Upper lobe of left lung (tissue), 6 donors: Measurements from ENCODE around the gene CDC7. TPM values are rescaled to one million over a fixed set of nuclear protein-coding genes. Genes with fewer than 3 reads are reported as not detected.

Experiments used
- ATAC-seq, 2 donors: fragments of 200-7000 bp; cut with Tn5 transposase; one replicate each; pipeline ENCODE4 v1.9.1; 2022; ENCODE audit warnings: mild to moderate bottlenecking in 2 of 2, moderate library complexity in 2 of 2; ENCODE audit not compliant: low FRiP score in 2 of 2
- DNase-seq, 2 donors: peaks; one replicate each; pipeline ENCODE4 v3.0.0-alpha.2; 2019 to 2020
- H3K27ac ChIP-seq, 4 donors: fragments of 200-600 bp; sonication (generic); one replicate each; pipeline ENCODE4 v1.5.1; 2016 to 2019
- H3K27me3 ChIP-seq, 4 donors: fragments of 200-600 bp; sonication (generic); one replicate each; pipeline ENCODE4 v1.5.1; 2017 to 2019
- H3K36me3 ChIP-seq, 4 donors: fragments of 200-600 bp; sonication (generic); one replicate each; pipeline ENCODE4 v1.5.1; 2016 to 2019
- H3K4me1 ChIP-seq, 4 donors: fragments of 200-600 bp; sonication (generic); one replicate each; pipeline ENCODE4 v1.5.1; 2018 to 2019
- H3K4me3 ChIP-seq, 4 donors: fragments of 200-600 bp; sonication (generic); one replicate each; pipeline ENCODE4 v1.5.1; 2017 to 2019; ENCODE audit warnings: mild to moderate bottlenecking in 2 of 4, moderate library complexity in 1 of 4
- H3K9me3 ChIP-seq, 4 donors: fragments of 200-600 bp; sonication (generic); one replicate each; pipeline ENCODE4 v1.5.1; 2018 to 2019
- CTCF ChIP-seq, 6 experiments: fragments of 450-650 bp in 4 of 6; fragments of 200-600 bp in 2 of 6; sonication (generic) in 2 of 6; IDR thresholded peaks; one replicate each; pipeline ENCODE4 v1.5.1; 2016 to 2019; ENCODE audit warnings: antibody characterized with exemption in 6 of 6
- EP300 ChIP-seq, 4 donors: sonication (generic); formaldehyde crosslinking; IDR thresholded peaks; one replicate each; pipeline ENCODE4 v1.5.1; 2017; ENCODE audit warnings: antibody characterized with exemption in 4 of 4, control low read depth in 2 of 4
- POLR2A ChIP-seq, 4 donors: fragments of 450-650 bp; IDR thresholded peaks; one replicate each; pipeline ENCODE4 v1.5.1; 2016 to 2017; ENCODE audit warnings: antibody characterized with exemption in 4 of 4, mild to moderate bottlenecking in 2 of 4
- POLR2AphosphoS5 ChIP-seq, 2 donors: sonication (generic); formaldehyde crosslinking; IDR thresholded peaks; one replicate each; pipeline ENCODE4 v1.5.1; 2017; ENCODE audit warnings: antibody characterized with exemption in 2 of 2
- WGBS, 2 donors: methylation state at CpG; one replicate each; pipeline ENCODE4 v1.1.5; 2017 to 2018; 5-methylcytosine and 5-hydroxymethylcytosine counted together
- total RNA-seq, 6 donors: library from RNA; depleted of rRNA in 4 of 6; stranded (reverse); fragments of >200 nt in 4 of 6; gene quantifications; one replicate each; pipeline versions ENCODE4 v1.1.0 to v1.2.1, GENCODE V29; 2016 to 2021
- donor health status: DM: no; HTN: no; CAD: no; lungs with moderate emphysema.
- donor health status: DM: no; HTN: yes; CAD: no; lungs with severe emphysema.

CDC7 gene
- total RNA-seq, 6 donors from 2014 or later, result 1.6 to 6.2 (median 2.6) TPM

- no peaks in the 10 kb centered on the region for H3K36me3 ChIP-seq
- no peak overlapping the region for H3K27ac ChIP-seq
- DNase-seq (peak in 1 of 2 donors; percentile 68), ATAC-seq (no peak)
- TF ChIP-seq EP300 (IDR thresholded peaks at IDR 0.05) (no peak), CTCF (IDR thresholded peaks at IDR 0.05) (no peak), POLR2A (IDR thresholded peaks at IDR 0.05) (no peak), POLR2AphosphoS5 (IDR thresholded peaks at IDR 0.05) (no peak)
- H3K9me3 ChIP-seq, result no peaks in the 10 kb centered on the region
- H3K27me3 ChIP-seq, result no peaks in the 10 kb centered on the region
- no peak overlapping the region for H3K4me3 ChIP-seq
- peaks cover 5 to 13% (median 8%) of the 10 kb centered on the region in 4 donors for H3K4me1 ChIP-seq
- 97% methylated on average over 34 of the region's 34 CpGs for WGBS, 2 donors
Measured at GRCh38 chr1:91535441-91535840, 34.8 kb downstream of the CDC7 start.

DNA sequence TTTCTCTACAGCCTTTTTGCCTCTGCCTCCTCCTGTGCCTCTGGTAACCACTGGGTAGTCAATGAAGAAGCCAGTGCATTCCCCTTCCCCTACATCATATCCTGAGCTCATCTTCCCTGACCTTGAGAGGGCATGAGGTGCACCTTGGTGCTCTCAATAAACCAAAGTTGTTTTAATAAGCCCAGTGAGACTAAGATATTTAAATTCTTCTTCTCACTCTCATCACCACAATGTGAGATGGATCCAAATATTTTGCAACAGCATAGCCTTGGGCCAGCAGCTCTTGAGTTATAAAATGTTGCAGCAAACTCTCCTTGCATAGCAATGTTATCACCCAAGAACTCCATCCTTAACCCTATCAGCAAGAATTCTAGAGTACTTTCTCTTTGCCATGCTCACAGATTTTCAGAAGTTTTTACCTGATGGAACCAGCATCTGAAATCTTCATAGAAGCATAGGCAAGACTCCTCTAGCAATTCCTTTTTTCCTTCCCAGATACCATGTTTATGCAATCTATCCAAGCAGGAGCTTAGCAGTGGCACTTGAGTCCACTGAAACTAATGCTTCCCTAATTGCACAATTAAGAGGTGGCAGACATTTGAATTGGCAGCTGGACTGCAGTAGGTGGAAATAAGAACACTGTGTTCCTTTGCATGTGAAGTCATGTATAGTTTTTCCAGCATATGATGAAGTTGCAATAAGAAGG, 36.8 kb downstream of the CDC7 start:
- H3K27ac ChIP-seq, result peak overlapping the region in 1 of 4 donors; percentile 59
- ATAC-seq (peak in 1 of 2 donors; percentile 60), DNase-seq (peak in 1 of 2 donors; percentile 38)

GRCh38 chr1:91537987-91538304, 37.3 kb downstream of the CDC7 start:
- whole genome bisulfite sequencing, 2 donors, result 71 to 75% methylated on average over 2 of the region's 2 CpGs
- Histone ChIP-seq H3K36me3 (no peaks in the 10 kb centered on the region), H3K27me3 (no peaks in the 10 kb centered on the region), H3K9me3 (no peaks in the 10 kb centered on the region), H3K27ac (peak overlapping the region in 1 of 4 donors; percentile 5), H3K4me1 (peaks cover 5 to 13% (median 8%) of the 10 kb centered on the region in 4 donors), H3K4me3 (no peak overlapping the region)
- TF ChIP-seq CTCF (IDR thresholded peaks at IDR 0.05) (no peak), POLR2A (IDR thresholded peaks at IDR 0.05) (no peak), EP300 (IDR thresholded peaks at IDR 0.05) (no peak), POLR2AphosphoS5 (IDR thresholded peaks at IDR 0.05) (no peak)
- no peak for ATAC-seq
- DNase-seq, result no peak

More for the DNA sequence above, 36.8 kb downstream of the CDC7 start:
- TF ChIP-seq EP300 (IDR thresholded peaks at IDR 0.05) (peak in 1 of 4 donors; percentile 75), POLR2AphosphoS5 (IDR thresholded peaks at IDR 0.05) (peak in 1 of 2 donors; percentile 27), POLR2A (IDR thresholded peaks at IDR 0.05) (no peak), CTCF (IDR thresholded peaks at IDR 0.05) (no peak)
- H3K9me3 ChIP-seq, result no peaks in the 10 kb centered on the region
- peaks cover 5 to 13% (median 8%) of the 10 kb centered on the region in 4 donors for H3K4me1 ChIP-seq
- no peaks in the 10 kb centered on the region for H3K27me3 ChIP-seq
- H3K36me3 ChIP-seq, result no peaks in the 10 kb centered on the region
- H3K4me3 ChIP-seq, result no peak overlapping the region

DNA sequence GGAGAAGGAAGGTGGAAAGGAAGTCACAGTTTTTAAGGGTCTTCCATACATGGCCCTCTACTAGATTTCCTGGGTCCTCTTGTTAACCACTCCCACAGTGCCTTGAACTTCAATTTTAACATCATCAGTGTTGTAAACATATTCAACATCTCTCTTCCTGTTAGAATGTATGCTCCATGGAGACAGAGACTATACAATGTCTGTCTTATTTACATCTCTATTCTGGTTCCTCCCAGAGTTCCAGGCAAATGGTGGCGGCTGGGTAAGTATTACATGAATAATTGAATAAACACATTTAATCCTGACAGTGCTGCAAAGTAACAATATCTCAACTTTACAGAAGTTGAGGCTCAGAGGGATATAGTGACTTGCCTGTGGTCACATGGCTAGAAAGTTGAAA, 40.3 kb downstream of the CDC7 start:
- H3K9me3 ChIP-seq, result no peaks in the 10 kb centered on the region
- TF ChIP-seq EP300 (IDR thresholded peaks at IDR 0.05) (no peak), CTCF (IDR thresholded peaks at IDR 0.05) (no peak), POLR2A (IDR thresholded peaks at IDR 0.05) (no peak), POLR2AphosphoS5 (IDR thresholded peaks at IDR 0.05) (no peak)
- no peak for DNase-seq
- H3K27ac ChIP-seq, result no peak overlapping the region
- H3K36me3 ChIP-seq, result no peaks in the 10 kb centered on the region
- H3K4me1 ChIP-seq, result peaks cover 5 to 13% (median 8%) of the 10 kb centered on the region in 4 donors
- no peak for ATAC-seq
- WGBS, 2 donors, result 92 to 97% methylated on average over 1 of the region's 1 CpG
- no peak overlapping the region for H3K4me3 ChIP-seq
- H3K27me3 ChIP-seq, result no peaks in the 10 kb centered on the region
